Measurements from ENCODE around the gene C1orf53. TPM values are rescaled to one million over a fixed set of nuclear protein-coding genes. Genes with fewer than 3 reads are reported as not detected.
A peak's percentile ranks its signal among the peaks of the same experiment; 100 is the strongest.

Gene C1orf53
- polyA plus RNA-seq, 3 donors: 1.5 to 8.3 (median 5.6) TPM

GRCh38 chr1:197909384-197909783 lies 7.0 kb downstream of the C1orf53 start:
- intact Hi-C loops (cut with micrococcal nuclease): no loop called here
- WGBS (ENCODE audit: insufficient coverage): 14% methylated on average over 6 of the region's 8 CpGs
- H3K9me3 Mint-ChIP-seq: peaks cover 0 to 20% (median 13%) of the 10 kb centered on the region in 7 donors
- H3K36me3 Mint-ChIP-seq: peaks cover 0 to 17% of the 10 kb centered on the region in 2 donors
- peaks cover 100% of the 10 kb centered on the region in 2 donors for H3K27me3 ChIP-seq (ENCODE audit: control insufficient read depth in 2 of 2, insufficient read depth in 2 of 2, low read length in 2 of 2)
- H2AFZ ChIP-seq (ENCODE audit: insufficient read depth, low read depth, low read length, poor library complexity, severe bottlenecking): no peak overlapping the region
- H3K4me1 ChIP-seq (ENCODE audit: control insufficient read depth in 1 of 2, insufficient read depth in 2 of 2, low read length in 2 of 2): peaks cover 26 to 33% of the 10 kb centered on the region in 2 donors
- H3K27ac ChIP-seq (ENCODE audit: low read depth in 1 of 2, low read length in 2 of 2): no peak overlapping the region
- DNase-seq: no peak
- H3K9me3 ChIP-seq (replicated peaks in 1 of 2; ENCODE audit: control insufficient read depth in 1 of 2, insufficient read depth in 1 of 2, low read length in 2 of 2): peaks cover 5 to 56% of the 10 kb centered on the region in 2 donors
- no peak overlapping the region for H3K4me2 ChIP-seq (replicated peaks; ENCODE audit: extremely low read depth, low read length, poor library complexity, severe bottlenecking)
- no peak overlapping the region for H3K4me3 ChIP-seq (replicated peaks in 1 of 3; ENCODE audit: low read depth in 2 of 3, low read length in 3 of 3)
- peaks cover 50% of the 10 kb centered on the region for H3K4me1 Mint-ChIP-seq
- H3K27me3 Mint-ChIP-seq (ENCODE audit: low read depth in 3 of 3): peaks cover 98 to 99% (median 99%) of the 10 kb centered on the region in 3 donors
- H3K9ac ChIP-seq (ENCODE audit: insufficient read depth, low read length, poor library complexity, severe bottlenecking): no peak overlapping the region
- no peaks in the 10 kb centered on the region for H4K20me1 ChIP-seq (ENCODE audit: insufficient read depth, low read length)
- no peaks in the 10 kb centered on the region for H3K79me2 ChIP-seq (ENCODE audit: insufficient read depth, low read length)
- H3K36me3 ChIP-seq (replicated peaks in 1 of 2; ENCODE audit: control insufficient read depth in 1 of 2, insufficient read depth in 2 of 2, low read length in 2 of 2): no peaks in the 10 kb centered on the region
- no peak for TF ChIP-seq CTCF (IDR thresholded peaks at IDR 0.05)
- peak overlapping the region in 1 of 2 donors; percentile 79 for H3K4me3 Mint-ChIP-seq
- H3K27ac Mint-ChIP-seq: no peak overlapping the region

GRCh38 chr1:197910120-197910991 lies 7.9 kb downstream of the C1orf53 start:
- H3K4me2 ChIP-seq (replicated peaks; ENCODE audit: extremely low read depth, low read length, poor library complexity, severe bottlenecking): no peak overlapping the region
- peaks cover 0 to 17% of the 10 kb centered on the region in 2 donors for H3K36me3 Mint-ChIP-seq
- H3K9ac ChIP-seq (ENCODE audit: insufficient read depth, low read length, poor library complexity, severe bottlenecking): no peak overlapping the region
- peaks cover 0 to 18% (median 14%) of the 10 kb centered on the region in 7 donors for H3K9me3 Mint-ChIP-seq
- H3K36me3 ChIP-seq (replicated peaks in 1 of 2; ENCODE audit: control insufficient read depth in 1 of 2, insufficient read depth in 2 of 2, low read length in 2 of 2): no peaks in the 10 kb centered on the region
- H3K27me3 ChIP-seq (ENCODE audit: control insufficient read depth in 2 of 2, insufficient read depth in 2 of 2, low read length in 2 of 2): peaks cover 100% of the 10 kb centered on the region in 2 donors
- no peaks in the 10 kb centered on the region for H3K79me2 ChIP-seq (ENCODE audit: insufficient read depth, low read length)
- no peaks in the 10 kb centered on the region for H4K20me1 ChIP-seq (ENCODE audit: insufficient read depth, low read length)
- no peak overlapping the region for H2AFZ ChIP-seq (ENCODE audit: insufficient read depth, low read depth, low read length, poor library complexity, severe bottlenecking)
- H3K27me3 Mint-ChIP-seq (ENCODE audit: low read depth in 3 of 3): peaks cover 99% of the 10 kb centered on the region in 3 donors
- no peak for DNase-seq
- peaks cover 5 to 62% of the 10 kb centered on the region in 2 donors for H3K9me3 ChIP-seq (replicated peaks in 1 of 2; ENCODE audit: control insufficient read depth in 1 of 2, insufficient read depth in 1 of 2, low read length in 2 of 2)
- no peak for TF ChIP-seq CTCF (IDR thresholded peaks at IDR 0.05)
- H3K27ac ChIP-seq (ENCODE audit: low read depth in 1 of 2, low read length in 2 of 2): no peak overlapping the region
- peaks cover 27 to 34% of the 10 kb centered on the region in 2 donors for H3K4me1 ChIP-seq (ENCODE audit: control insufficient read depth in 1 of 2, insufficient read depth in 2 of 2, low read length in 2 of 2)
- 7% methylated on average over 27 of the region's 37 CpGs for WGBS (ENCODE audit: insufficient coverage)
- H3K4me1 Mint-ChIP-seq: peaks cover 52% of the 10 kb centered on the region
- peak overlapping the region in 1 of 2 donors; percentile 74 for H3K4me3 Mint-ChIP-seq
- peak overlapping the region in 2 of 7 donors; percentile 5 to 19 for H3K27ac Mint-ChIP-seq
- H3K4me3 ChIP-seq (replicated peaks in 1 of 3; ENCODE audit: low read depth in 2 of 3, low read length in 3 of 3): no peak overlapping the region
- intact Hi-C loops (cut with micrococcal nuclease): loop anchor here in 1 of 2 donors (10.0 kb wide), 1 partner anchor 296 kb away; no protein-coding TSS in a partner anchor

Data from CD14-positive monocyte (primary cell).